GM18526 (cell line): Measurements from ENCODE around the gene PLCG2.

Experiments
- POLR2A ChIP-seq: IDR thresholded peaks from 3 replicates; pipeline ENCODE4 v1.6.1; 2011; ENCODE audit not compliant: insufficient read length; ENCODE audit errors: extremely low read depth

Gene PLCG2

DNA sequence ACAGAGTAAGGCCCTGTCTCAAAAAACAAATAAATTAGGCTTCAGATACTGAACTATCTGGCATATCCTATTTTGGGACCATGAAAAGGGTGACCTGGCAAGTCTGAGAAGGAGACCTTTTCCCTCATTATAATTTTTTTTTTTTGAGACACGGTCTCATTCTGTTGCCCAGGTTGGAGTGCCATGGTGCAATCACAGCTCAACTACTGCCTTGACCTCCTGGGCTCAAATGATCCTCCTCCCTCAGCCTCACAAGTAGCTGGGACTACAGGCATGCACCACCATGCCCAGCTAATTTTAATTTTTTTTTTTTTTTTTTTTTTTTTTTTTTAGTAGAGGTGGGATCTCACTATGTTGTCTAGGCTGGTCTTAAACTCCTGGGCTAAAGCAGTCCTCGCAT is 37.3 kb downstream of the PLCG2 start:
- TF ChIP-seq POLR2A: no peak

DNA sequence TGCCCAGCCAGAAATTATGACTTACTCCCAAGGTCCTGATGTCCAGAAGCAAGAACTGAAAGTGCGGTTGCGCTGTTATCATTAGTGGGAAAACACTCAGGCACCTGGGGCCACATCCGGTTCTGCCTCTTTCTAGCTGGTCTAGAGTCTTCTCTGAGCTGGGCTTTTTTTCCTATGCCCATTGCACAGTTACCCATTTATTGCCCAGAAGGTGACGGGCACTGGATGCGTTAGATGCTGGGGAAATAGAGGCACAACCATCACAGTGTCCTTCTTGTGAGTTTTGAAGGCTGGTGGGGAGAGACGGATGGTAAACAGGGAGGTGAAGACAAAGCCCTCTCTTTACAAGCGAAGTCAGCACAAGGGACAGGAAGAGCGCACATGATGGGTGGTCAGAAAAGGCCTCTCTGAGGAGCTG is 37.7 kb downstream of the PLCG2 start:
- TF ChIP-seq POLR2A: no peak

DNA sequence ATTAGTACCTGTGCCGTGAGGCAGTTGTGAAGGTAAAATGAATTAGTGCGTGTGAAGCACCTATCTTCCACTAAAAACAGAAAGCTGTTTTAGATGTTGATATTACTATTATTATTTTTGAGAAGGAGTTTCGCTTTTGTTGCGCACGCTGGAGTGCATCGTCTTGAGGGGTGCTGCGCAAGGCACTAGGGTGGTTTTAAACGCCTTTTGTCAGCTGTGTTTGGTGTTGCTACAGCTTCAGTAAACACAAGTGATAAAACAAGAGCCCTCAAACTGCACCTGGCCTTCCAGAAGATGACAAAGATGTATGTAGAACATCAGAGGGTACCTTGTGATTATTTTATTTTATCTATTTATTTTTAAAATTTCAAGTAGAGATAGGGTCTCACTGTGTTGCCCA is 38.2 kb downstream of the PLCG2 start:
- no peak for TF ChIP-seq POLR2A

DNA sequence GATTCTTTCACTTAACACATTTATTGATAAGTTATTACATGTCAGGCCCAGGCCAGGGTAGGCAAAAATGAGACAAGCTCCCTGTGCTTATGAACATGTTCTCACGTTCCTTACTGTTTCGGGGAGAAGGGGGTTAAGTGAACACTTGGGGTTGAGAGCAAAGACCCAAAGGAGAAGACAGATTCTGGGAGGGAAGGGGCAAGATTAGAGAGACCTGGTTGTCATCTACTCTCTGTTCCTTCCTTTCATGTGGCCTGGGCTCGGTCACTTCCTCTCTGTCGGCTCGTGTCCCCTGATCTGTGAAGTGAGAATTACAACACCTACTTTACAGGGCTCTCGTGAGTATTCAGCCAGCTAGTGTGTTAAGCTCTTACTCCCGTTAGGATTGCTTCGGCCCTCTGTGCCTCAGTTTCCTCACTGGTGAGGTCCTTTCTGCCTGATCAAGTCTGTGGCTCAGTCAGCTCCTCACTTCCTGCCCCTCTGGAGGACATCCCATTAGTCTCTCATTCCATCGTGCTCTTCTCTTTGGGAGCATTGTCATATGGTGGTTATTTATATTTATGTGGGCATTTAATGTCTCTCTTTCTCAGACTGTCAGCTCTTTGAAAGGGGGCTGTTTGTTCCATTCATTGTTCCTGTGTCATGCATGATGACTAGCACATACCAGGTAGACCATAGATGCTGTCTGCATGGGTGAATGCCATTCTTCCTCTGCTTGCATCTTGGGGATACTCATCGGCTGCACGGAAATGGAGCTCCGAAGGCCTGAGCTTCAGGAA is 38.9 kb downstream of the PLCG2 start:
- TF ChIP-seq POLR2A: peak; percentile 21

DNA sequence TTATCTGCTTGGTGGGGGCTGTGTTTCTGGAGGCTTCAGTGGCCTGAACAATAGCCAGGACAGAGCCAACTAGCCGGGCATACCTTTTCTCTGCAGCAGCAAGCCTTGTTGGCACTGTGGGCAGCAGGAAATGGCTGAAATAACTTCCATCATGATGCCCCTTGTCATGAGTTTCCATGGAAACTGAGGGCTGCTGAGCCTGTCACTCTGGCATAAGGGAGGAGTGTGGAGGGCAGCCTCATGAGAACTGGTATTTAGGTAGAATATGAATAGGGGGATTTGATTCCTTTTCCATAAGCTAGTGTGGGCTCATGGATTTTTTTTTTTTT is 39.4 kb downstream of the PLCG2 start:
- TF ChIP-seq POLR2A: no peak

DNA sequence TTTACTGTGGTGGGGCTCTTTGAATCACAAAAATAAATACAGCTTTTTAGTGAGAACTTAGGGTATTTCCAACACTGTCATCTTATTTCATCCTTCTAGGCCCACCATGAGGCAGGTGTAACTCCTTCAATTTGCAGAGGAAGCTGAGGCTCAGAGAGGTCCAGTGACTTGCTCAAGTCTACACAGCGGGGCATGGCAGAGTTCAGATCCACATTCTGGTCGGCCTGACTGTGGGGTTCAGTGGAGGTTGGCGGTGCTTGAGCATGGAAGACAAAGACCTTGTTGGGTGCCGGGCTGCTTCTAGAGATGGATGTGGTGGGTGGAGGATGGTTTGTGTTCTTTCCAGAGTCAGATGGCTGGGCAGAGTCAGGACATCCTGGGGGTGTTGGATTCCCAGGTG is 39.8 kb downstream of the PLCG2 start:
- no peak for TF ChIP-seq POLR2A

DNA sequence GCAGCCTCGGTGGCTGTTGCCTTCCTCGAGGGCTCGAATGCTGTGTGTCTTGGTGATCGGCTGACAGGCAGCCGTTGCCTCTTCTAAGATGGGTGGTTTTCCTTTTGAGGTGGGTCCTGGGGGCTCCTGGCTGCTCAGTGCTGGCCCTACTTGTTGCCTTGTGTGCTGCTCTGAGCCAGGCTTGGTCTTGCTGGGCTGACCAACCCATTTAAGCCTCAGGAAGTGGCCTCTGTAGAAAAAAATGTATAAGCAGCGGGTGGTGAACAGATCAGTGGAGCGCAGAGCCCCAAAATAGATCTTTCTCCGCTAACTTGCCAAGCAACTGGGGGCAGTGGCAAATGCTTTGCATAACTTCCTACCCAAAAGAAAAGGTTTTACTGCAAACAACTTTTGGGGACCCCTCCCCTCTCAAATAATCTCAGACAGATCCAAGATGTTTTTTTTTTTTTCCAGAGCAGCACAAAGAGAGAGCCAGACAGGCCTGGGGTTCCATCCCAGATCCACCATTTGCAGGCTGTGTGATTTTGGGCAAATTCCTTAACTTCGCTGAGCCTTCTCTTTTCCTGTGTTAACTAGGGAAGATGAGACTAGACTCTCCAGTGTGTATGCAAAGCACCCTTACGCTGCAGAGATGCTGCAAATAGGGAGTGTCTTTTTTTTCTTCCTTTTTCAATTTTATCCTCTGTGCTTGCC is 42.5 kb downstream of the PLCG2 start:
- peak; percentile 71 for TF ChIP-seq POLR2A

DNA sequence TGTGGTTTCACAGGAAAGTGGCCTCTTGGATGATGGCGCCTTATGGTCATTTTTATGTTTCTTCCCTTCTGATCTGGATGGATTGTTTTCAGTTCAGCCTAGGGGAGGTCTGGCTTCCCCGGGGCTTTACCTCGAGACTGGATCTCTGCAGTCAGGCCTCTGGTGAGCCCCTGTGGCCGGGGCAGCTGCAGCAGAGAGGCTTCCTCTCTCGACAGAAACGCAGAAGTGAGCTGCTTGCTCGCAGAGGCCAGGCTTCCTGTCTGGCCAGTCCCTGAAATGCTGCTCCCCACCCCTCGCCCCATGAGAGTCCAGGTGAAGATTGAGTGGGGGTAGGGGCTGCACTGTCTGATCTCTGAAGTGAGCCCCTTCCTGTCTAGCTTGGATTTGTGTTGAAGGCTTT is 44.0 kb downstream of the PLCG2 start:
- TF ChIP-seq POLR2A: peak; percentile 79

DNA sequence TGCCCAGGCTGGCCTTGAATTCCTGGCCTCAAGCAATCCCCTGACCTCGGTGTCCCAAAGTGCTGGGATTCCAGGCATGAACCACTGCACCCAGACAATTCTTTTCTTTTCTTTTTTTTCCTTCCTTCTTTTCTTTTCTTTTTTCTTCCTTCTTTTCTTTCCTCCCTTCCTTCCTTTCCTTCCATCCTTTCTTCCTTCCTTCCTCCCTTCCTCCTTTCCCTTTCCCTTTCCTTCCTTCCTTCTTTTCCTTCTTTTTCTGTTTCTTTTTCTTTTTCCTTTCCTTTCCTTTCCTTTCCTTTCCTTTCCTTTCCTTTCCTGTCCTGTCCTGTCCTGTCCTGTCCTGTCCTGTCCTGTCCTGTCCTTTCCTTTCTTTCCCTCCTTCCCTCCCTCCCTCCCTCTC is 44.6 kb downstream of the PLCG2 start:
- TF ChIP-seq POLR2A: no peak

DNA sequence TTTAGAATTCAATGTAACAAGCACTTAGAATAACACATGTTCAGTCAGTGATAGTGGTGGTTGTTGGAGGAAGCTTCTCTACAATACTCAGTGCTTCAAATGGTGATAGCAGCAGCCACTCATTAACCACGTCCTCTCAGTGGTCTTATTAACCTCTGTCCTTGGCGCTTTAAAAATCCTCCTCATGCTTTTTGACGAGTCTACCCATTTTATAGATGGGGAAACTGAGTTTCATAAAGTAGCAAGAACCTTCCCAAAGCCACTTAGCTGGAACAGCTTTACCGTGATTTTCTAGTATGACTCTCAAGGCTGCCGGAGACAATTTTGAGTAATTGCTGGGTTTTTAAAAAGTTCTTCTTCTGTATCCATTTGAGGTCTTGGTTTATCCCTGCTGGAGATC is 47.4 kb downstream of the PLCG2 start:
- TF ChIP-seq POLR2A: no peak

DNA sequence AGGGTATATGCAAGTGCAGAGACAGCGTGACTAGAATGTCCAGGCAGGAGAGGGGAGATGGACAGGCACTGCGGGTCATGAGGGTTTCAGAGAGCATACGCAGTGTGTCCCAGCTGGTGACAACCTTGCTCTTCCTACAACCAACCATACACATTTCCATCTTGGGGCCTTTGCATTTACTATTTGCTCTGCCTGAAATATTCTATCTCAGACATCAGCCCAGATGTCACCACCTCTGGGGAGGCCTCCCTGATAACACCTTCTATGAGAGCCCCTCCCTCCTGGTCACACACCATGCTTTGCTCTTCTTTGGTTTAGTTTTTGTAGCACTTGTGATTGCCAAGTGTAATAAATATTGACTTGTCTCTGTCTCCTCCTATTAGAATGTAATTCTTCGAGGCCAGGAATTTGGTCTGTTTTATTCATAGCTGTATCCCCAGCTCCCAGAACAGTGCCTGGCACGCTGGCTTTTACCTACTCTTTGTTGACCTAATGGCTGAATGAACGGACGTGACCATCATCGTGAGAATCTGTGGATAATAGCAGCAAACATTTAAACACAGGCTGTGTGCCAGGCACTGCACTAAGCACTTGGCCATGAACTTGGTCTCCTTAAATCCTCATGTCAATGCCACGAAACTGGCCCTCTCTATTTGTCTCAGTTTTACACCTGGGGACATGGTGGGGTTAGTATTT is 51.9 kb downstream of the PLCG2 start:
- TF ChIP-seq POLR2A: peak; percentile 41

DNA sequence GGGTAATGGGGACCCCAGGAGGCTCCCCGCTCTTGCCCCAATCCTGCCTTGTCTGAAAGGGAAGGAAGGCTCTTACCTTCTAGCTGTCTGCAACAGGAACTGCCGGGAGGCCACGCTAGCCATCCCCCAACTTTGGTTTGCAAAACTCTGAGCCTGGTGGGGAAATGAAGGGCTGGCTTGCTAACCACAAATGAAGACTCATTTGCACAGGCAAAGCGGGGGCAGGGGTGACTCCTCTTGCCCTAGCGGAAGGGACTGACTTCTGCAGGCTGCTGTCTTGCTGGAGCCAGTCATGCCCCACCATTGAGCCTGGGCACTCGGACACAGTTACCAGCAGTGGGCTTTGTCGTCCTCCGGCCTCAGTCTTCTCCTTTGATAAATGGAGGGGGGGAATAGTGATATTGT is 52.6 kb downstream of the PLCG2 start:
- peak; percentile 81 for TF ChIP-seq POLR2A

DNA sequence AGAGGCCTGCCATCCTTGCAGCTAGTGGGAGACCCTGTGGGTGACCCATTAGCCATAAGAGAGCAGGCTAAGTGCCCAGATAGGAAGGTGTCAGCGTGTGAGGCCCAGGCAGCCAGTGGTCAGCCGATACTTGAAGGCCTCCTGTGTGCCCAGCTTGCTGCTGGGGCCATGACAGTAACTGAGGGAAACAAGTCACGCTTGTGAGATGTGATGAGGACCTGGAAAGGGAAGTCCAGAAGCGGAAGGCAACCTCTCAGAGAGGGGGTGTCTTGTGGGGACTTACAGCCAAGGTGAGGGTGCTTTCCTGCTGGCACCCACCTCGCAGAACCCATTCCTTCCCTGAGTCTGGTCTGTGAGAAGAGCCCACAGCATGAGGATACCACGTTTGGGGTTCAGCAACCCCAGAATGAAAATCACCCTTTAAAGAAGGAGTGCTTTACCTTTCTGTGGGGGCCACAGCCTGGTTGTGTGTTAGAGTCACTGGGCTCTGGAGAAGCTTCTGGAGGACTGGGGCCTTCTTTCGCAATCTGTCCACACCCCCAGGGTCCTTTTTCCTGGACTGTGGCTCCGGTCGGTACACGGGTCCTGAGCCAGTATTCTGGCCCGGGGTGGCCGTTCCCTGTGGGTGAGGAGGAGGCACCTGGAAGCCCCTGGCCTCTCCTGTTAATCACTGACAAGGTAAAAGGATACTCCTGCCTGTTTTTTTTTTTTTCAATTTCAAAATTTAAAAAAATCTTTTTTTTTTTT is 53.9 kb downstream of the PLCG2 start:
- TF ChIP-seq POLR2A: no peak

DNA sequence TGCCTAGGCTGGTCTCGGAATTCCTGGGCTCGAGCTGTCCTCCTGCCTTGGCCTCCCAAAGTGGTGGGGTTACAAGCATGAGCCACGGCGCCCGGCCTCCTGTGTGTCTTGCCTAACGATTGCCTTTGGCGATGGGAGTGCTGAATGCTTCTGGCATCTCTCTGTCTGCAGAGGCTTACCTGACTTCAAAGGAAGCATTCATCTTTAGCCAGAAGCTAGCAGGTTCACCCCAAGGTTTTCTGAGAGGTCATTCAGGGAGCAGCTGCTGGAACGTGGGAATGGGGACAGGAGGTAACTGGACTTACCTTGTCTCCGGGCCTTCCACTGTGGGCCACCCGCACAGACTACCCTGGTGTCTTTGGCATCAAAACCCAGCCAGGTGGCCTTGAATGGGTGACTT is 54.7 kb downstream of the PLCG2 start:
- no peak for TF ChIP-seq POLR2A

DNA sequence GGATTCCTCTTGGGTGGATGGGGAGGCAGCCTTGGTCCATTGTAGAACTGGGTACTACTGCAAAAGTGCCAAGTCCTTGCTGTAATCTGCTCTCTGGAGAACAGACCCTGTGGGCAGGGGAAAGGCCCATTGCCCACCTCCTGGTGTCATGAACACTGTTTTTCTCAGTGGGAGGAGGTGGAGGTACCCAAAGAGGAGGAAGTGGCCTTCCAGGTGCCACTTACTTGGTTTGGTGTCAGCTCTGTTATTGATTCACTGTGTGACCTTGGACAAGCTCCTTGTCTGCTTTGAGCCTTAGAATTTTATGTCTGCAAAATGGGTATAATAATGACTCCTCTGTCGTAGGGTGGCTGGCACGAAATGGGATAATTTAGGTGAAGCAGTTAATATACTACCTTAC is 55.8 kb downstream of the PLCG2 start:
- TF ChIP-seq POLR2A: no peak
